ENCODE measurements around the gene AKT3. TPM values are rescaled to one million over a fixed set of nuclear protein-coding genes. Genes with fewer than 3 reads are reported as not detected.

Gene AKT3
- polyA plus RNA-seq, 3 donors from 2014 or later: 2.5 to 7.3 (median 5.2) TPM

DNA sequence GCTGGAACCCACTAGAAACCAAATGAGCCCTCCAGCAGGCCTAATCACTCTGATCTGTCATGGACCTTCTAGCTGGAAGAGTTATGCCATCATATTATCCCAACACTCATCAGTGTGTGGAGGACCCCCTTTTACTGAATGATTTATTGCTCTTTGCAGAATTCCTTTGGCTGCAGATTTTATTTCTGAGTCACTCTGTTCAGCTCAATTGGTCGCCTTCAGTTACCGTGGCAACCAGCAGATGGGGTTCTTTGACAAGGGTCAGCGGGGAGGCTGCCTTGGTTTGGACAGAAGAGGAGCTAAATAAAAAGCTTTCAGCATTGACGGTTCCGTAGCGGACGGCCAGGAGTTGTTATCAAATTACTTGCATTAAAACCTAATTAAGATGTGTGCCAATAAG is 374.1 kb downstream of the AKT3 start:
- Mint-ChIP-seq H3K36me3 (no peaks in the 10 kb centered on the region), H3K27ac (peak overlapping the region in 2 of 6 donors; percentile 26 to 64), H3K27me3 (ENCODE audit: low read depth in 3 of 3) (no peaks in the 10 kb centered on the region), H3K4me1 (peaks cover 13 to 15% of the 10 kb centered on the region in 2 donors), H3K4me3 (peak overlapping the region in 2 of 5 donors; percentile 21 to 31), H3K9me3 (no peaks in the 10 kb centered on the region)
- peak in 2 of 3 donors; percentile 20 to 25 for DNase-seq

DNA sequence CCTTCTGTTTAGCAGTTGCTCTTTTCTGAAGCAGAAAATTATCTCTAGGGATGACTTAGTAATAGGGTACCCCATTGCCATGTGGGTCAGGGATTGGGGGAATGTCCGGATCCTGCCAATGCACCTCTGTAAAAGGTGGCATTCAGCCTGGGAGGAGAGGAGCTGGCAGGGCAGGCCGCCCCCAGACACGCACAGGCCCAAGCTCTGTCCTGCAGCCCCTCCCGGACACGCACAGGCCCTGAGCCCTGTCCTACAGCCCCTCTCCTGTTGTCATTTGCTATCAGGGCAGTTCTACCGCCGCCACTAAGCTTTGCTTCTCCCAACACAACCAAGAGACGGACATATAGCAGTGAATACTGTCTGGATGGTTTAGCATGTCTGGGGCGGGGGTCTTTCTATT is 375.1 kb downstream of the AKT3 start:
- Mint-ChIP-seq H3K27me3 (ENCODE audit: low read depth in 3 of 3) (no peaks in the 10 kb centered on the region), H3K4me3 (peak overlapping the region in 2 of 5 donors; percentile 10 to 19)

DNA sequence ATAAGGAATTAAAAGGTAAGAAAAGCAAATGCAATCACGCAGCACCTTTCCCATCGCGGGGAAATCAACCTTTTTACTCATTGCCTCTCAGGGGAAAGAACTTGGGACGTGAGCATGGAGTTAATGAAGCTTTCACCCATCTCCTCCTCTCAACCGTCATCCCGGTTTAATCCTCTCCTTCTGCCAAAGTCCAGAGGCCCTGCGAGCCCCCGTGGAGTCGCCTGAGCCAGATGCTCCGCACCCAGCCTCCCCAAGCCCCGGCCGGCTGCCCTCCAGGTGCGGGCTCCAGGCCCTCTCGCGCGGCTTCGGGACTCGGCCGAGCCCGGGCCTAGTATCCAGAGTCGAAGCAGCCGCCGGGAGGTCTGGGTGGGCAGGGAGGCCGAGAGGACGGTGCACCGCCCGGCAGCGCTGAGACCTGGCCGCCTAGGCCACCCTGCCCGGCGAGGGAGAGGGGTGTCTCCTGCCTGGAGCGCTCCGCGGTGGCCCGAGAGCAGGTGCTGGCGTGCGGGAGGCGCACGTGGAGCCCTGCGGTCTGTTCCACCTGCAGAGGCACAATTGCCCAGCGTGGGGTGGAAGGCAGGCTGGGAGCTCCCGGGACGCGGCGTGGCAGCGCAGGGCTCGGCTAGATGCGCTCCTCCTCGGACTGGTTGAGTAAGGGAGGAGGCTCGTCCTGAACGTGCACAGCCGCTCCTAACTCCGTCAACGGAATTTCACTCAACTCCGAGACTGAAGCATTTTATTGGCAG is 375.7 kb downstream of the AKT3 start:
- no peaks in the 10 kb centered on the region for H3K36me3 Mint-ChIP-seq
- H3K27me3 Mint-ChIP-seq (ENCODE audit: low read depth in 3 of 3): no peaks in the 10 kb centered on the region
- H3K4me3 Mint-ChIP-seq: peak overlapping the region in 3 of 5 donors; percentile 91 to 96 (median 94)
- peaks cover 13 to 14% of the 10 kb centered on the region in 2 donors for H3K4me1 Mint-ChIP-seq
- no peaks in the 10 kb centered on the region for H3K9me3 Mint-ChIP-seq
- H3K27ac Mint-ChIP-seq: peak overlapping the region in 1 of 6 donors; percentile 56
- no peak for DNase-seq

More for the DNA sequence above, 375.1 kb downstream of the AKT3 start:
- no peaks in the 10 kb centered on the region for H3K36me3 Mint-ChIP-seq
- H3K9me3 Mint-ChIP-seq: no peaks in the 10 kb centered on the region
- H3K27ac Mint-ChIP-seq: no peak overlapping the region
- no peak for DNase-seq
- H3K4me1 Mint-ChIP-seq: peaks cover 13 to 14% of the 10 kb centered on the region in 2 donors

DNA sequence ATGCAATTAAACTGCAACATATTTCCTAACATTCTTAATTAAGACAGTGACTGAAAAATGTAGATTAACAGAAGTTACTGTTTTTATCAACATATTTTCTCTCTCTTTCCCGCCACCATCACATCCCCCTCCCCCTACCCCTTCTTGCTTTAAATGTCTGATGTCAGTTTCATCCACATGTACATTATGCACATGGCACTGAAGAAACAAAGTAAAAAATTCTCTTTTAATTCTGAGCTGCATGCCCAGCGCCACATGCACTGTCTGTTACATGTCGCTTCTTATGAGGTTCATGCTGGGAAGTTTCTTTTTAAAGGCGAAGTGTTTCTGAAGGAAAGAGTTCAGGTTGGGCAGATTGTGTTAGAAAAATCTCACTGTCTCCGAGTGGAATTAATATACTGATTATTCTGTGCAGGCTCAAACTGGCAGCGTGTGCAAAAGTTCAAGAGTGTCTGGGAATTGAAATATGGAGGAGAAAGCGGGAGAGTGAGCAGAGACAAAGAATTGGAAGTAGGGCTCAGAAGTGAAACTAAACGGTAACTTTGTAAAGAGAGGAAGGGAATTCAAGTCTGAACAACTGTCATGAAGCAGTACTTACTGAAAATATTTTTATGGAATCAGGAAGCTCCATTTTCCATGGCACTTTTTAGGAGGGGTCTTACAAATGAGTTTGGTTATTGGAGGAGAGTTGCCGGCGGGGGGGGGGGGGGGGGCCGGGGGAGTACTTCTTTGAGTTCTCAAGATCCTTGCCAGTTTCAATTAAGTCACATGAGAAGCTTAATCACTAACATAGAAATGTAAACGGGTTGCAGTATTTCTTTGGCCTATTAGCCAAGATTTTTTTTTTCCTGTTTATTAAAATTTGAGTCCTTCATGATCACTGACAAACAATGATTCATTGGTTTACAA is 376.6 kb downstream of the AKT3 start:
- peak overlapping the region; percentile 9 to 87 (median 66) for H3K27ac Mint-ChIP-seq

DNA sequence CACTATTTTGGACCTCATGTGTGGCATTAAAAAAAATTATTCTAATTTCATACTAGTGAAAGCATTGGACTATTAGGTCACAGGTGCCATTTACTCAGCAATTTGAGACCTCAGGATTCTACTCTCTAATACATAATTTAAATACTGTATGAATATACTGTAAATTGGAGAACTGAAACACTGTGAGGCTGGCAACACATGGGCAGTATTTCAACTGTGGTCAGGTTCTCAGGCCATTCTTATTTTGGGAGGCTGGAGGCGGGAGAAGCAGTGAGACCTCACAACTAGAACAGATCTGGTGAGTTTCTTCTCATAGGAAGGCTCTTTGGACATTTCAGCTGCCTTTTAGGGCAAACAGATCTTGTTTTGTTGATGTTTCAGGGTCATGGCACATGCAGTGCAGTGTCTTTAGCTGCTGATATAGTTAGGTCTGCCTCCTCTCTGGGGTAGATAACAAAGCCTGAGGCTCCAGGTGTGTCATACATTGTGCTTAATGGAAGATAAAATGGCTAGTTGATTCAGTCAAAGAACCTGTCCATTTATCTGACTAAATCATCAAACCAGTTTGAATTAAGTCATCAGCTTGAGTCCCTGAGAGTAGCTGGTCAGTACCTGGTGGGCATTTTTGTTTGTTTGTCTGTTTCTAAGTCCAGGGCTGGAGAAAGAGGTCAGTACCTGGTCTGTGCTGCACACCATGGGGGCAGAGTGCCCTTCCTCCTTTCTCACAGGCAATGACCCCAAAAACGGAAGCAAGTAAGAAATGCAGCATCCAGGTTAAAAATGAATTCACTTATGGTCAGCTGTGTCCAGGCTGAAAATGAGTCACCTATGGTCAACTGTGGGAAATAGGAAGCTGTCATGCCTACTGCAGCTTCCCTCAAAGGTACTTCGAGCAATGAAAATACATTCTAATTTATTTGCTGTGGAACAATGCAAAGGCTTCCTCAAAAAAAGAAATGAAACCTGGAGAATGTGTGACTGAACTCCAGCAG is 378.0 kb downstream of the AKT3 start:
- DNase-seq: no peak
- Mint-ChIP-seq H3K36me3 (no peaks in the 10 kb centered on the region), H3K27me3 (ENCODE audit: low read depth in 3 of 3) (no peaks in the 10 kb centered on the region), H3K27ac (peak overlapping the region in 1 of 6 donors; percentile 12), H3K9me3 (no peaks in the 10 kb centered on the region), H3K4me1 (peaks cover 13 to 14% of the 10 kb centered on the region in 2 donors), H3K4me3 (peak overlapping the region in 2 of 5 donors; percentile 7 to 96)

More for the DNA sequence above, 376.6 kb downstream of the AKT3 start:
- no peaks in the 10 kb centered on the region for H3K27me3 Mint-ChIP-seq (ENCODE audit: low read depth in 3 of 3)
- no peaks in the 10 kb centered on the region for H3K36me3 Mint-ChIP-seq
- no peaks in the 10 kb centered on the region for H3K9me3 Mint-ChIP-seq
- no peak for DNase-seq
- peaks cover 13 to 14% of the 10 kb centered on the region in 2 donors for H3K4me1 Mint-ChIP-seq
- H3K4me3 Mint-ChIP-seq: peak overlapping the region; percentile 90 to 96 (median 91)

DNA sequence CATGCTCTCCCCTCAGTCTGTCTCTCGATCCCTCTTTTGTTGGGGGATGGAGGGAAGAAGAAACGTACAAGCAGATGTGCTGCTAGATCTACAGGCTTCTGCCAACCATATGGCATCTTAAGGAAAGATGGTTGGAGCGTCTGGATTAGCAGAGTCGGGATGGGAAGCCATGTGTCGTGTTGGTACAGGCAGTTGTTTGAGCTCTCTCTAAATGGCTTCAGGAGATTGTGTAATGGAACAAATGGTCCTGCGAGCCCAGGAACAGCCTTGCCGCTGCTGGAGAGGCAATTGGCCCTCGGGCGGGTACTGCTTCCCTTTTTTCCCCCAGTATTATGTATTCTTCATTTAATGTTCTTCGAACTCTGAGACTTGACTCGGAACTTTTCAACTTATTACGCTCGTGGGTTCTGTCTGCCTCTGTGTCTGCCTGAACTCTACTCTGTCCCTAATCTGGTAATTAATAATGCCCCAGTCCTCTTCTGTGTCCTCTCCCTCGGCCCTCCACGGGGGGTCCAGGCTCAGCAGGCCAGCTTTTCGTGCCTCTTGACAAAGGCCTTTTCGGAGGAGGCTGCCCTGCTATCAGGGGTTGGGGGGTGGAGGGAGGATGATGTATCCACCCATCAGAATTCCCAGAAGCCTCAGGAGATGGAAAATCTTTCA is 378.9 kb downstream of the AKT3 start:
- no peaks in the 10 kb centered on the region for H3K36me3 Mint-ChIP-seq
- DNase-seq: no peak
- no peaks in the 10 kb centered on the region for H3K27me3 Mint-ChIP-seq (ENCODE audit: low read depth in 3 of 3)
- no peaks in the 10 kb centered on the region for H3K9me3 Mint-ChIP-seq
- H3K27ac Mint-ChIP-seq: peak overlapping the region in 1 of 6 donors; percentile 17
- no peak overlapping the region for H3K4me3 Mint-ChIP-seq
- H3K4me1 Mint-ChIP-seq: peaks cover 13 to 14% of the 10 kb centered on the region in 2 donors

DNA sequence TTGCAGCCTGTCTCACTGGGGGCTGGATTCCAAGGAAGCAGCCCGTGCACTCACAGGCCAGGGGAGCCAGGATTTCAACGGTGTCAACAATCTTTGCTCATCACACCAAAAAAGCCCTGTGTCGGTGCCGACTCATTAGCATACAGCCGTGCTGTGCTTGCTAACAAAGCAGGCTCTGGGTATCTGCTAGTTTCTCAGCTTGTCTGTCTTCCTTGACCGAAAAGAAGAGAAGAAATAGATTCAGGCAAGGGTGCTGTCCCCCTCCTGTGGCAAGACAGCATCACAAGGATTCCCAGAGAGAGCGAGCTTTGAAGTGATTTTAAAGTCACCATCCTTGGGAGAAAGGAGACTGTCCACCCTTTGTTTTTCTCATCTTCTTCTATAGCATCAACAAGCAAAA is 379.5 kb downstream of the AKT3 start:
- Mint-ChIP-seq H3K4me1 (peaks cover 10 to 14% of the 10 kb centered on the region in 2 donors), H3K36me3 (no peaks in the 10 kb centered on the region), H3K27me3 (ENCODE audit: low read depth in 3 of 3) (no peaks in the 10 kb centered on the region), H3K27ac (no peak overlapping the region), H3K9me3 (no peaks in the 10 kb centered on the region), H3K4me3 (no peak overlapping the region)
- DNase-seq: no peak

DNA sequence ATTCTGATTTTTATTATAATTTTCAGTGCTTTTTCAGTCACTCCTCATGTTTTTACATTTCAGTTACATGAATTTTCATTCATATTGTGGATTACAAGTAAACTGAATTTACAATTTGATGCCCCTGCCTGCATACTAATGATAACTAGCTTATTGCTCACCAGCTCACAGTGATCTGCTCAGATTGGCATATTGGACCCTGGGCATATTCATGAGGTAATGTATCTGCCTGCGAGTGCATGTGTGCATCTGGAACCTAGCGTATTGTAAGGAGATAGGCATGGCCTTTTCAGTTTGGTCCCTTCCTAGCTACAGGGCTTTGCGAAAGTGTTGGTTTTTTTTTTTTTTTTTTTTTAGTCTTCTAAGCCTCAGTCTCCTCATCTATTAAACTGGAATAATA is 380.5 kb downstream of the AKT3 start:
- Mint-ChIP-seq H3K9me3 (no peaks in the 10 kb centered on the region), H3K27ac (no peak overlapping the region)
- no peak for DNase-seq

DNA sequence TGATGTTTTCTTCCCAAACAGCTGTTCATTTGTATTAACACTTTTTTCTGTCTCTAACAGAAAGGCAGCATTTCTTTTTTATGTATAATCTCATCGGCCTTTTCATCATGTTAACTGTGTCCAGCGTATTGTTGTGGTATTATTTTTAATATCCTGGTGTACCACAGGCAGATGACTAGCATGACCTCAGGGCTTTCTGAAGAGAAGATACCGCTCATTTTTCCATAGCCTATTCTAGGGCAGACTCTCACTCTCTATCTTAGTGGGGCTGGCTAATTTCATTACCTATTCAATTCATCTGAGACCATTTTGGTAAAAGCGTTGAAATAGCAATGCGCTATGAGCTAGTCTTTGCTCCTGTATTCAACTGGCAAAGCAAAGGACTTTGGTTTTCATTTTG is 384.3 kb downstream of the AKT3 start:
- DNase-seq: no peak
- Mint-ChIP-seq H3K27me3 (ENCODE audit: low read depth in 3 of 3) (no peaks in the 10 kb centered on the region), H3K36me3 (peaks cover 0 to 5% (median 3%) of the 10 kb centered on the region in 3 donors), H3K27ac (no peak overlapping the region), H3K4me1 (no peaks in the 10 kb centered on the region), H3K4me3 (no peak overlapping the region), H3K9me3 (no peaks in the 10 kb centered on the region)

More for the DNA sequence above, 380.5 kb downstream of the AKT3 start:
- no peaks in the 10 kb centered on the region for H3K27me3 Mint-ChIP-seq (ENCODE audit: low read depth in 3 of 3)
- H3K36me3 Mint-ChIP-seq: no peaks in the 10 kb centered on the region
- H3K4me1 Mint-ChIP-seq: peaks cover 10 to 14% of the 10 kb centered on the region in 2 donors
- H3K4me3 Mint-ChIP-seq: no peak overlapping the region

DNA sequence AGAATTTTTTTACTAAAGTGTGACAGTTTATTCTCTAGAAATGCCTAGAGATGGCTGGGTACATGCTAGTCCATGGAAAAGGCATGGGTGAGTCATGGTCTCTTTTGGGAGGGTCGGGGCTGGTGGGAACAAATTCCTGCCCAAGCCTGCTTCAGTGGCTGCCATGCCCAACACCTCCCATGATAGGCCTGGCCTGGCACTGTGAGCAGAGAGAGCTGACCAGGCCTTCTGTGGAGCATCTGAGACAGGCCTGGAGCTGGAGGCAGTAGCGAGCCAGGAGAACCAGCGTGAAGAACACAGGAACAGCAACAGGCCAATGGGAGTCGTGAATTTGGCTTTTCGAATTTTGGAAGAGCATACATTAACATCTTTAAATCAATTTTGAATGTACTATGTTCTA is 385.0 kb downstream of the AKT3 start:
- no peaks in the 10 kb centered on the region for H3K27me3 Mint-ChIP-seq (ENCODE audit: low read depth in 3 of 3)
- DNase-seq: no peak
- H3K4me3 Mint-ChIP-seq: no peak overlapping the region
- H3K9me3 Mint-ChIP-seq: no peaks in the 10 kb centered on the region
- H3K27ac Mint-ChIP-seq: no peak overlapping the region
- H3K36me3 Mint-ChIP-seq: peaks cover 0 to 5% (median 3%) of the 10 kb centered on the region in 3 donors
- H3K4me1 Mint-ChIP-seq: no peaks in the 10 kb centered on the region

DNA sequence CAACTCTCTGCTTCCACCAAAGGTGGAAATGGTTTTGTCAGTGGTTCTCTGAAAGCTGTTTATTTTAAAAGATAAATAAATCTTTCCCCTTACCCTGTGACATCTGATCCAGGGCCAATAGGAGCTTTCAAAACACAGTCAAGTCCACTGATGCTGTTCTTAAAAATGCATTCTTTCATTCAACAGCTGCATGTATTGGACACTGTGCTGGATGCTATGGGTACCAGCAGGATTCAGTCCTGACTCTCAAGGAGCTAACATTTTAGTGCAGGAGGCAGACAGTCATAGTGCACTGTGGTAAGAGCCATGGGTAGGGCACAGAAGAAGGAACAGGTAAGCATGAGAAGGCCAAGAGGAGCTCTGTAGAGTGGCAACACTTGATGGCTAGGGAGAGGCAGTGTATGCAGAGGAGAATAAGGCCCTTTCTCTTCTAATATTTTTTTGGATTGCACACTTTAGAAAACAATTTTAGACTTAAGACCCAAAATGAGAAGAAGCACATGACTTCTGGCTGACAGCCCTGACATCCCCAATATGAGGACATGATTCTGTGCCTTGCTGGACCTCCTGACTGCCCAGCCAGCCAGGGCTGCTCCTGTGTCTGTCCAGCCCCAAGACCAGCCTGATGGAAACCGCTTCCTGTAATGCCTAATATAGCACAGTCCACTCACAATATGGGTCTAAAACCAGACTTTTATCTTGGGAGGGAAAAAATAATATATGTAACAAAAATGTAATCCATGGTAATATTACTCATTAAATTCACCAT is 386.9 kb downstream of the AKT3 start:
- H3K9me3 Mint-ChIP-seq: no peaks in the 10 kb centered on the region
- H3K4me3 Mint-ChIP-seq: no peak overlapping the region
- H3K27me3 Mint-ChIP-seq (ENCODE audit: low read depth in 3 of 3): no peaks in the 10 kb centered on the region
- DNase-seq: no peak
- peaks cover 0 to 7% (median 6%) of the 10 kb centered on the region in 3 donors for H3K36me3 Mint-ChIP-seq
- no peak overlapping the region for H3K27ac Mint-ChIP-seq
- no peaks in the 10 kb centered on the region for H3K4me1 Mint-ChIP-seq

DNA sequence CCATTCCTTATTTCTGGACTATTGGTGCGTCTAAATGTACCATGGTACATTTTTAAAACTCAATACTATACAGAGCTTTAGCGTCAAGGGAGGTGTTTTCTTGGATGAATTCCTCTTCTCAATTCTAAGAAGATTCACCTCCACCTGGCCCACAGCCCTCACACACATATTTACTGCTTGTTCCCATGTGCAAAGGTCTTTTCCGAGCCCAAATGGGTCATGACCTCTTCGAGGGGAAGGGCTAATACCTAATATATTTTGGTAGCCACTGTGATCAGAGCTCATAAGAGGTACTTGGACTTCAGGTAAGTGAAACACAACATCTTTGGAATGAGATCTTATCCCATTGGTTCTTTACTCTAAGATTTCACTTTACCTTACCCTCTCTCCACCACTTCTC is 388.3 kb downstream of the AKT3 start:
- DNase-seq: no peak
- H3K36me3 Mint-ChIP-seq: peaks cover 0 to 7% (median 7%) of the 10 kb centered on the region in 3 donors
- no peaks in the 10 kb centered on the region for H3K4me1 Mint-ChIP-seq
- no peak overlapping the region for H3K27ac Mint-ChIP-seq
- H3K4me3 Mint-ChIP-seq: no peak overlapping the region
- no peaks in the 10 kb centered on the region for H3K27me3 Mint-ChIP-seq (ENCODE audit: low read depth in 3 of 3)
- no peaks in the 10 kb centered on the region for H3K9me3 Mint-ChIP-seq
